PFSK-1 (cell line): ENCODE data around the gene DIP2B.

Source experiments
- FOXP2 ChIP-seq: optimal IDR thresholded peaks from 2 replicates; pipeline ENCODE3; 2011; ENCODE audit warnings: borderline replicate concordance, control low read depth, inconsistent platforms; ENCODE audit not compliant: insufficient read depth; ENCODE audit errors: extremely low read length, extremely low read depth
- POLR2AphosphoS5 ChIP-seq: IDR thresholded peaks from 2 replicates; pipeline ENCODE4 v1.6.1; 2012; ENCODE audit warnings: low read depth, mild to moderate bottlenecking, control low read depth, low read length, moderate library complexity
- SIN3A ChIP-seq: IDR thresholded peaks from 2 replicates; pipeline ENCODE4 v1.6.1; 2012; ENCODE audit warnings: mild to moderate bottlenecking, low read length, moderate library complexity, borderline replicate concordance; ENCODE audit not compliant: insufficient read depth
- TAF1 ChIP-seq: IDR thresholded peaks from 2 replicates; pipeline ENCODE4 v1.6.1; 2012; ENCODE audit warnings: low read length, control low read depth, borderline replicate concordance; ENCODE audit not compliant: insufficient read depth
- TF ChIP-seq, protein P1 (sequence below), 2 experiments: IDR thresholded peaks; 2 replicates each; pipeline versions ENCODE4 v1.6.1 to v1.8.0; 2011 to 2012; ENCODE audit warnings: low read depth in 2 of 2, low read length in 2 of 2, control low read depth in 1 of 2, inconsistent platforms in 1 of 2, mild to moderate bottlenecking in 1 of 2, moderate library complexity in 1 of 2; ENCODE audit not compliant: insufficient read depth in 1 of 2

DIP2B gene

DNA sequence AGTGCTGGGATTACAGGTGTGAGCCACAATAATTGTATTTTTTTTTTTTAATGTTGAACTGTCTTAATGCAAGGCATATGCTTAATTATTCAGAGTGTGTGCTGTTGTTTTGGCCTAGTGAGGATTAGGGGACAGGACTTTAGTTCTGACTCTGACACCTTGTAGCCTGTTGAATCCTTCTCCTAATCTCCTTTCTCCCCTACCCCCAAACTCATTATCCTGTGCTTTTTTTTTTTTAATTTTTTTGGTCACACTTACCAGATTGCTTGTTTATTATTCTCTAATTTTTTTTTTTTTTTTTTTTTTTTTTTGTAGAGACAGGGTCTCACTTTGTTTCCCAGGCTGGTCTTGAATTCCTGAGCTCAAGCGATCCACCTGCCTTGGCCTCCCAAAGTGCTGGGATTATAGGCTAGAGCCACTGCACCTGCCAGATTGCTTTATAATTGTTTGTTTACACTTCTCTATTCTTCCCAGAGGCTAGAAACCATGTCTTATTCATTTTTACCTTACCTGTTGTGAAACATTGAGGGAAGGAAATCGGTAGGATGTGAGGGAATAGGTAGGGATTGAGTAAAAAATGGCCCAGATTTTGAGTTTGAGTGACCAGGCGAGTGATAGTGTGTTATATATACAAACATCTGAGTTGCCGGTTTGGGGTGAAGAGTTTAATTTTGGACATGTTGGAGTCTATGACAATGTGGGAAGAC, 32.2 kb downstream of the DIP2B start:
- TF ChIP-seq TAF1 (no peak), FOXP2 (no peak), POLR2AphosphoS5 (no peak), SIN3A (no peak)
- TF ChIP-seq, protein P1, sequence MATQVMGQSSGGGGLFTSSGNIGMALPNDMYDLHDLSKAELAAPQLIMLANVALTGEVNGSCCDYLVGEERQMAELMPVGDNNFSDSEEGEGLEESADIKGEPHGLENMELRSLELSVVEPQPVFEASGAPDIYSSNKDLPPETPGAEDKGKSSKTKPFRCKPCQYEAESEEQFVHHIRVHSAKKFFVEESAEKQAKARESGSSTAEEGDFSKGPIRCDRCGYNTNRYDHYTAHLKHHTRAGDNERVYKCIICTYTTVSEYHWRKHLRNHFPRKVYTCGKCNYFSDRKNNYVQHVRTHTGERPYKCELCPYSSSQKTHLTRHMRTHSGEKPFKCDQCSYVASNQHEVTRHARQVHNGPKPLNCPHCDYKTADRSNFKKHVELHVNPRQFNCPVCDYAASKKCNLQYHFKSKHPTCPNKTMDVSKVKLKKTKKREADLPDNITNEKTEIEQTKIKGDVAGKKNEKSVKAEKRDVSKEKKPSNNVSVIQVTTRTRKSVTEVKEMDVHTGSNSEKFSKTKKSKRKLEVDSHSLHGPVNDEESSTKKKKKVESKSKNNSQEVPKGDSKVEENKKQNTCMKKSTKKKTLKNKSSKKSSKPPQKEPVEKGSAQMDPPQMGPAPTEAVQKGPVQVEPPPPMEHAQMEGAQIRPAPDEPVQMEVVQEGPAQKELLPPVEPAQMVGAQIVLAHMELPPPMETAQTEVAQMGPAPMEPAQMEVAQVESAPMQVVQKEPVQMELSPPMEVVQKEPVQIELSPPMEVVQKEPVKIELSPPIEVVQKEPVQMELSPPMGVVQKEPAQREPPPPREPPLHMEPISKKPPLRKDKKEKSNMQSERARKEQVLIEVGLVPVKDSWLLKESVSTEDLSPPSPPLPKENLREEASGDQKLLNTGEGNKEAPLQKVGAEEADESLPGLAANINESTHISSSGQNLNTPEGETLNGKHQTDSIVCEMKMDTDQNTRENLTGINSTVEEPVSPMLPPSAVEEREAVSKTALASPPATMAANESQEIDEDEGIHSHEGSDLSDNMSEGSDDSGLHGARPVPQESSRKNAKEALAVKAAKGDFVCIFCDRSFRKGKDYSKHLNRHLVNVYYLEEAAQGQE (IDR thresholded peaks at IDR 0.05; ENCODE audit: insufficient read depth in 1 of 2, low read depth in 2 of 2, low read length in 2 of 2) = no peak

DNA sequence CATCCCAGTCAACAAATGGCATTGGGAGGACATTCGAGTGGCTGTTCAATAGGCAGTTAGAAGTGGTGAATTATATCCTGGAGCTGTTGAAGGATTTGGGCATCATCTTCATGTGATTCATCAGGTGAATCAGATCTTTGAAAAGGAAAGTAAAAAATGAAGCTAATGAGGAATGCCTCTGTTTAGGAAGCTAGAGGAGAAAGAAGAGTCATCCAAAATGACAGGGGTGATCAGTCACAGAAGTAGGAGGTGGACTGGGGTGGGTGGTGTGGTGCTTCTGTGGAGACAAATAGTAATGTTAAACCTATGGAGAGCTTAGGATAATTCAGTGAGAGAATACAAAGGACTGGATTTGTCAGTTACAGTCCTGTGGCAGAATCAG, 32.7 kb downstream of the DIP2B start:
- no peak for TF ChIP-seq SIN3A
- TF ChIP-seq POLR2AphosphoS5 = no peak
- TF ChIP-seq, protein P1 (IDR thresholded peaks at IDR 0.05; ENCODE audit: insufficient read depth in 1 of 2, low read depth in 2 of 2, low read length in 2 of 2) = no peak
- no peak for TF ChIP-seq TAF1
- TF ChIP-seq FOXP2 = no peak

DNA sequence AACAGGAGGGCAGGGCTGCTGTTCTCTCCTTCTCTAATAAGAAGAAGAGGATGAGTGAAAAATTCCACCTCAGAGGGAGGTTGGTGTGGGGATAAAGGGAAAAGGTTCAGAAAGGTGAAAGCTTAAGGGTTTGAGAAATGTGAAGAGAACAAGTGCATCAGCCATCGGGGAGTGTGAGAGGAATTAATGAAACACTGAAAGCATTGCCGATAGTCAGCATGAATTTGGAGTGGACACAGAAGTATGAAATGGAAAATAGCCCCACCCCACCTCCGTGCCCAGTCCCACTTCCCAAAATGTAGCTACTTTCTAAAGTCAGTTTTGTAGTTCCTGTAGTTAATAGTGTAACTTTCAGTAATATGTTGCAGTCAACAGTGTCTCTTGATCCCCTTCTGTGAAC, 33.4 kb downstream of the DIP2B start:
- TF ChIP-seq, protein P1 (IDR thresholded peaks at IDR 0.05; ENCODE audit: insufficient read depth in 1 of 2, low read depth in 2 of 2, low read length in 2 of 2) = no peak
- no peak for TF ChIP-seq FOXP2
- TF ChIP-seq POLR2AphosphoS5 = no peak
- TF ChIP-seq SIN3A = no peak
- TF ChIP-seq TAF1 = no peak

DNA sequence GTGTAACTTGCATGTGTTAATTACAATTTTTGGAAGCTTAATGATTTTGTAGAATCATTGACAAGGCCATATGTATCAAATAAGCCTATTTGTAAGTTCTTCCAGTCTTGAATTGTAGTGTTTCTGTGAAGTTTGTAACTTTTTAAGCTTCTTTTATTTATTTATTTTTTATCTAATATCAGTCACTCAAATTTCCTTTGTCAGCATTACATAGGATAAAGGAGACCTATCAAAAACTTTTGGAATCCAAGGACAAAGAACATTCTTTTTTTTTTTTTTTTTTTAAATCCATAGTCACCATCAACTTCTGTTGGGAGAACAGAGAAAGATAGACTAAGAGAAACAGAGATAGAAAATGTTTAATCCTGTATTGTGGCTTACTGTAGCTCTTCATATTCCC, 36.4 kb downstream of the DIP2B start:
- TF ChIP-seq FOXP2 (no peak), POLR2AphosphoS5 (no peak), SIN3A (no peak), TAF1 (no peak)
- TF ChIP-seq, protein P1 (IDR thresholded peaks at IDR 0.05; ENCODE audit: insufficient read depth in 1 of 2, low read depth in 2 of 2, low read length in 2 of 2) = no peak
